H9 (cell line): ENCODE data around the gene DOCK2. TPM values are rescaled to one million over a fixed set of nuclear protein-coding genes. Genes with fewer than 3 reads are reported as not detected.

Experiments used
- DNase-seq: peaks from one replicate; pipeline ENCODE4 v3.0.0-alpha.2; 2017
- H2AFZ ChIP-seq: one replicate; pipeline ENCODE4 v1.6.1; 2013; ENCODE audit warnings: mild to moderate bottlenecking, low read length, control low read depth, moderate library complexity
- H2AK5ac ChIP-seq: 2 replicates; pipeline ENCODE4 v1.6.1; 2013; ENCODE audit warnings: low read length, control low read depth, mixed read lengths; ENCODE audit not compliant: insufficient read length
- H2BK120ac ChIP-seq: one replicate; pipeline ENCODE4 v1.6.1; 2013; ENCODE audit warnings: low read depth, mild to moderate bottlenecking, low read length, control low read depth, inconsistent platforms; ENCODE audit not compliant: poor library complexity, severe bottlenecking
- H2BK12ac ChIP-seq: 2 replicates; pipeline ENCODE4 v1.6.1; 2013; ENCODE audit warnings: low read length, control low read depth, mixed read lengths, low read depth; ENCODE audit not compliant: insufficient read length
- H2BK15ac ChIP-seq: 2 replicates; pipeline ENCODE4 v1.6.1; 2013; ENCODE audit warnings: low read depth, low read length, control low read depth
- H2BK20ac ChIP-seq: one replicate; pipeline ENCODE4 v1.6.1; 2013; ENCODE audit warnings: low read depth, mild to moderate bottlenecking, low read length, control low read depth, inconsistent platforms; ENCODE audit not compliant: poor library complexity, severe bottlenecking
- H2BK5ac ChIP-seq: 2 replicates; pipeline ENCODE4 v1.6.1; 2013; ENCODE audit warnings: low read length, control low read depth, mixed read lengths; ENCODE audit not compliant: insufficient read length
- H3K14ac ChIP-seq: 2 replicates; pipeline ENCODE4 v1.6.1; 2013; ENCODE audit warnings: low read length, control low read depth; ENCODE audit not compliant: insufficient read depth
- H3K18ac ChIP-seq: 2 replicates; pipeline ENCODE4 v1.6.1; 2013; ENCODE audit warnings: low read depth, mild to moderate bottlenecking, mixed read lengths, low read length, control low read depth; ENCODE audit not compliant: insufficient read length
- H3K23ac ChIP-seq: 2 replicates; pipeline ENCODE4 v1.6.1; 2013; ENCODE audit warnings: low read length, control low read depth, mixed read lengths, low read depth; ENCODE audit not compliant: insufficient read length
- H3K23me2 ChIP-seq: 2 replicates; pipeline ENCODE4 v1.6.1; 2013; ENCODE audit warnings: low read depth, mild to moderate bottlenecking, mixed read lengths, low read length, control low read depth; ENCODE audit not compliant: insufficient read length, poor library complexity, severe bottlenecking
- H3K27ac ChIP-seq: 2 replicates; pipeline ENCODE4 v1.5.1; 2013; ENCODE audit warnings: low read length, control low read depth, mixed read lengths, low read depth; ENCODE audit not compliant: insufficient read length
- H3K27me3 ChIP-seq: 2 replicates; pipeline ENCODE4 v1.6.1; 2013; ENCODE audit warnings: low read length, control low read depth, inconsistent platforms; ENCODE audit not compliant: insufficient read depth
- H3K4ac ChIP-seq: 2 replicates; pipeline ENCODE4 v1.6.1; 2013; ENCODE audit warnings: low read depth, mild to moderate bottlenecking, control low read depth, inconsistent platforms, low read length, moderate library complexity
- H3K4me1 ChIP-seq: 2 replicates; pipeline ENCODE4 v1.6.1; 2013; ENCODE audit warnings: low read length, control low read depth, inconsistent platforms; ENCODE audit not compliant: insufficient read depth
- H3K4me2 ChIP-seq: 2 replicates; pipeline ENCODE4 v1.6.1; 2013; ENCODE audit warnings: low read length, control low read depth, mixed read lengths; ENCODE audit not compliant: insufficient read length, insufficient read depth
- H3K56ac ChIP-seq: 2 replicates; pipeline ENCODE4 v1.6.1; 2013; ENCODE audit warnings: low read depth, mild to moderate bottlenecking, mixed read lengths, low read length, control low read depth; ENCODE audit not compliant: insufficient read length
- H3K79me1 ChIP-seq: 2 replicates; pipeline ENCODE4 v1.6.1; 2013; ENCODE audit warnings: low read depth, mild to moderate bottlenecking, moderate library complexity, low read length, control low read depth, inconsistent platforms; ENCODE audit not compliant: insufficient read depth, poor library complexity, severe bottlenecking
- H3K79me2 ChIP-seq: 2 replicates; pipeline ENCODE4 v1.6.1; 2013; ENCODE audit warnings: low read length, control low read depth, inconsistent platforms; ENCODE audit not compliant: insufficient read depth
- H3K9ac ChIP-seq: 2 replicates; pipeline ENCODE4 v1.6.1; 2013; ENCODE audit warnings: low read length, control low read depth, mixed read lengths; ENCODE audit not compliant: insufficient read length; ENCODE audit errors: extremely low read depth
- H3K9me3 ChIP-seq: one replicate; pipeline ENCODE4 v1.6.1; 2013; ENCODE audit warnings: low read depth, low read length, inconsistent platforms; ENCODE audit not compliant: control insufficient read depth
- H3T11ph ChIP-seq: one replicate; pipeline ENCODE4 v1.6.1; 2013; ENCODE audit warnings: mild to moderate bottlenecking, low read length, control low read depth, inconsistent platforms
- H4K20me1 ChIP-seq: one replicate; pipeline ENCODE4 v1.6.1; 2013; ENCODE audit not compliant: control insufficient read depth, insufficient read length, insufficient read depth
- H4K5ac ChIP-seq: 2 replicates; pipeline ENCODE4 v1.6.1; 2013; ENCODE audit warnings: low read depth, mild to moderate bottlenecking, mixed read lengths, low read length, control low read depth; ENCODE audit not compliant: insufficient read length
- H4K8ac ChIP-seq: replicated peaks from 2 replicates; pipeline ENCODE4 v1.6.1; 2013; ENCODE audit warnings: low read length, control low read depth, mixed read lengths, low read depth; ENCODE audit not compliant: insufficient read length
- H4K91ac ChIP-seq: 2 replicates; pipeline ENCODE4 v1.6.1; 2013; ENCODE audit warnings: low read depth, mild to moderate bottlenecking, moderate library complexity, mixed read lengths, low read length, control low read depth; ENCODE audit not compliant: insufficient read length
- H3K27ac Mint-ChIP-seq, 3 experiments: 2 replicates in 2 of 3; 3 replicates in 1 of 3; pipeline ENCODE4 v1.8.0; 2020 to 2021; ENCODE audit warnings: mixed read lengths in 3 of 3, mild to moderate bottlenecking in 1 of 3, moderate library complexity in 1 of 3
- H3K27me3 Mint-ChIP-seq: 2 replicates; pipeline ENCODE4 v1.8.0; 2021; ENCODE audit warnings: low read depth, mild to moderate bottlenecking, moderate library complexity, mixed read lengths
- H3K36me3 Mint-ChIP-seq, 3 experiments: 2 replicates in 2 of 3; 3 replicates in 1 of 3; pipeline ENCODE4 v1.8.0; 2020 to 2021; ENCODE audit warnings: low read depth in 3 of 3, mixed read lengths in 3 of 3; ENCODE audit not compliant: insufficient read depth in 1 of 3
- H3K4me1 Mint-ChIP-seq, 2 experiments: 2 replicates each; pipeline ENCODE4 v1.8.0; 2020; ENCODE audit warnings: mixed read lengths in 2 of 2
- H3K4me3 Mint-ChIP-seq, 2 experiments: 2 replicates in 1 of 2; 3 replicates in 1 of 2; pipeline ENCODE4 v1.8.0; 2020 to 2021; ENCODE audit warnings: mild to moderate bottlenecking in 2 of 2, mixed read lengths in 2 of 2, moderate library complexity in 1 of 2
- H3K9me3 Mint-ChIP-seq, 2 experiments: 2 replicates in 1 of 2; 3 replicates in 1 of 2; pipeline ENCODE4 v1.8.0; 2020; ENCODE audit warnings: mild to moderate bottlenecking in 2 of 2, mixed read lengths in 2 of 2, moderate library complexity in 1 of 2
- CTCF ChIP-seq: fragments of 200-600 bp; sonication (generic); conservative IDR thresholded peaks from 3 replicates; pipeline ENCODE4 v1.8.0; 2021; ENCODE audit warnings: antibody characterized with exemption, mild to moderate bottlenecking
- WGBS: extraction: QIAGEN DNeasy Blood & Tissue Kit; methylation state at CpG from one replicate; pipeline ENCODE4 v1.1.7; 2013; ENCODE audit warnings: missing lambda C conversion rate, low lambda C conversion rate, mixed read lengths; ENCODE audit not compliant: insufficient read length; ENCODE audit errors: extremely low coverage; 5-methylcytosine and 5-hydroxymethylcytosine counted together
- total RNA-seq: library from RNA; stranded (reverse); gene quantifications from 2 replicates; pipeline ENCODE4 v1.2.1, GENCODE V29; 2021

DOCK2 gene
- total RNA-seq, 1 experiment from 2014 or later = 7.8 TPM

- Histone ChIP-seq H2AFZ (no peak overlapping the region), H2BK12ac (no peak overlapping the region), H2BK5ac (no peak overlapping the region), H3K79me1 (no peaks in the 10 kb centered on the region), H3K18ac (no peak overlapping the region), H3K4ac (no peak overlapping the region), H4K91ac (no peak overlapping the region), H3K23me2 (no peaks in the 10 kb centered on the region), H4K20me1 (no peaks in the 10 kb centered on the region), H2BK120ac (no peak overlapping the region), H4K5ac (no peak overlapping the region), H3T11ph (no peak overlapping the region), H4K8ac (no peak overlapping the region), H3K56ac (no peak overlapping the region), H3K27ac (no peak overlapping the region), H3K14ac (no peak overlapping the region), H3K9ac (no peak overlapping the region), H3K4me2 (no peak overlapping the region), H3K79me2 (no peaks in the 10 kb centered on the region), H2BK20ac (no peak overlapping the region), H3K23ac (no peak overlapping the region), H3K9me3 (no peaks in the 10 kb centered on the region), H3K27me3 (no peaks in the 10 kb centered on the region), H3K4me1 (no peaks in the 10 kb centered on the region), H2AK5ac (no peak overlapping the region), H2BK15ac (no peak overlapping the region)
- no peak for DNase-seq
- Mint-ChIP-seq H3K36me3 (no peaks in the 10 kb centered on the region), H3K4me3 (no peak overlapping the region), H3K27me3 (no peaks in the 10 kb centered on the region), H3K4me1 (peaks cover 9% of the 10 kb centered on the region in 2 experiments; a peak in 3 of 4 replicates), H3K9me3 (no peaks in the 10 kb centered on the region), H3K27ac (no peak overlapping the region)
- WGBS = no CpG with 5 or more reads among the region's 1 CpG
- no peak for TF ChIP-seq CTCF
Measured at GRCh38 chr5:169922474-169922873, 285.4 kb downstream of the DOCK2 start.
